GM21786 (cell line): ENCODE results near the gene PSMA5.
"Not testable (repeated sequence)": the region's sequence is repeated elsewhere in the genome, so short reads cannot be mapped to it uniquely, and the experiment has no call there.

Experiments used
- ATAC-seq: cut with Tn5 transposase; IDR thresholded peaks from one replicate; pipeline ENCODE4 v1.9.1; 2021; ENCODE audit not compliant: unreplicated experiment

Gene PSMA5

GRCh38 chr1:109433322-109433721, 7.1 kb upstream of the PSMA5 start:
- ATAC-seq: no peak

GRCh38 chr1:109432336-109432735, 6.1 kb upstream of the PSMA5 start:
- no peak for ATAC-seq

GRCh38 chr1:109427171-109427467, 871 bp upstream of the PSMA5 start:
- no peak for ATAC-seq

- ATAC-seq: peak; percentile 17
Measured at GRCh38 chr1:109425391-109426280, 612 bp downstream of the PSMA5 start.

GRCh38 chr1:109423498-109423897, 2.8 kb downstream of the PSMA5 start:
- ATAC-seq: no peak

- no peak for ATAC-seq
Measured at GRCh38 chr1:109412551-109412950, 13.7 kb downstream of the PSMA5 start.

GRCh38 chr1:109404838-109405237, 21.4 kb downstream of the PSMA5 start:
- no peak for ATAC-seq

GRCh38 chr1:109402025-109402424, 24.2 kb downstream of the PSMA5 start:
- no peak for ATAC-seq

GRCh38 chr1:109400035-109400655, 26.1 kb downstream of the PSMA5 start:
- no peak for ATAC-seq

GRCh38 chr1:109399326-109399957, 26.8 kb downstream of the PSMA5 start:
- no peak for ATAC-seq

- no peak for ATAC-seq
Measured at GRCh38 chr1:109398343-109399225, 27.7 kb downstream of the PSMA5 start.

- peak; percentile 78 for ATAC-seq
Measured at GRCh38 chr1:109397581-109398342, 28.5 kb downstream of the PSMA5 start, which contains the start of gene SORT1. SORT1 (minus strand) TSS chr1:109397918; CDS start chr1:109397892, 26 bp downstream.

GRCh38 chr1:109396871-109397580, 29.2 kb downstream of the PSMA5 start:
- ATAC-seq: no peak

- no peak for ATAC-seq
Measured at GRCh38 chr1:109396513-109396839, 29.8 kb downstream of the PSMA5 start.

- no peak for ATAC-seq
Measured at GRCh38 chr1:109395602-109396512, 30.4 kb downstream of the PSMA5 start.

- not testable (repeated sequence) for ATAC-seq
Measured at GRCh38 chr1:109395282-109395599, 31.0 kb downstream of the PSMA5 start.

GRCh38 chr1:109394591-109395281, 31.5 kb downstream of the PSMA5 start:
- ATAC-seq: no peak

GRCh38 chr1:109393617-109394233, 32.5 kb downstream of the PSMA5 start:
- ATAC-seq: no peak
